GM19463 (cell line): ENCODE results near the gene HLA-B.
"Not testable (repeated sequence)": the region's sequence is repeated elsewhere in the genome, so short reads cannot be mapped to it uniquely, and the experiment has no call there.

Experiments
- ATAC-seq: cut with Tn5 transposase; IDR thresholded peaks from one replicate; pipeline ENCODE4 v1.9.1; 2021; ENCODE audit warnings: mild to moderate bottlenecking, moderate library complexity; ENCODE audit not compliant: unreplicated experiment

Gene HLA-B

DNA sequence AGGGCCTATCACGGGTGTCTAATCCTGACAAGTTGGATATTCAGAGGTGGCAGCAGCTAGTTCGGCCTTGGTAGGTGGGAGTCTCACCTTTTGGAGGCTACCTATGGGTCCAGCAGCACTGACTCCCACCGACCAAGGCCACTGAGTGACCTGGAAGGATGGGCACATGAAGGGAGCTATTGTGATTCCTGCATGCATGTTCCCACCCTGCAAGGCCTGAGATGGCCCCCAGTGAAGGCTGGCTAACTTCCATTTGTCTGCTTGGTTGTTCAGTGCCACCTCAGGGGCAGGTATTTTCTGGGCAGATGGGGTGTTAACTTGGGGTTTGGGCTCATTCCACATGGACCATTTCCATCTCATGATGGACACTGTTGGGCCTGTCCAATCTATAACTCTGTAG is 28.1 kb upstream of the HLA-B start:
- no peak for ATAC-seq

DNA sequence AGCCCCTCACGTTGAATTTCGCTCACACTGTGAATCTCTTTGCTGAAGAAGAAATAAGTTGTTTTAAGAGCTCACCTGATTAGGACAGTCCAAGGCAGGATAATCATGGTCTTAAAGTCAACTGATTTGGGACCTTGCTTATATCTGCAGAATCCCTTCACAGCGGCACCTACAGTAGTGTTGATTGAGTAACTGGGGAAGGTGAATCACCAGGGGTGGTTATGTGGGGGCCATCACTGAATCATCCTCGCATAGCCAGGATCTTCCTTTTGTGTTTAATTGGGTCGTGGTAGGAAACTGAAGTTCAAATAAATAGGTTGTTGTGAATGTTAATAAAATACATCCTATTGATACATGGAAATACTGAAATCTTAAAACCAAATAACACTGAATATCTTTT is 26.2 kb upstream of the HLA-B start:
- ATAC-seq = no peak

DNA sequence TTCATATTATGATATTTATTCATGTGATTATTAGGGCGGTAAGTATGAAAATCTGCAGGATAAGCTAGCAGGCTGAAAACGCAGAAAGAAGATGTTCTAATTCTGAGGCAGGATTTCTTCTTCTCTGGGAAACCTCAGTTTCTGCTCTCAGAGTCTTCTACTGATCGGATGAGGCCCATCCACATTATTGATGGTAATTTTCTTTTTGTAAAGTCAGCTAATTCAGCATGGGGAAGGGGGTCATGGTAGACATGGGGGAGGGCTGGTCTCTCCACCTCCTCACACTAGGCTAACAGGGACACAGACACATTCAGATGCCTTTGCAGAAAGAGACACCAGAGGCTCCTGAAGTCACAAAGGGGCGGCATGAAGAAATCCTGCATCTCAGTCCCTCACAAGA is 24.7 kb upstream of the HLA-B start:
- ATAC-seq = no peak

DNA sequence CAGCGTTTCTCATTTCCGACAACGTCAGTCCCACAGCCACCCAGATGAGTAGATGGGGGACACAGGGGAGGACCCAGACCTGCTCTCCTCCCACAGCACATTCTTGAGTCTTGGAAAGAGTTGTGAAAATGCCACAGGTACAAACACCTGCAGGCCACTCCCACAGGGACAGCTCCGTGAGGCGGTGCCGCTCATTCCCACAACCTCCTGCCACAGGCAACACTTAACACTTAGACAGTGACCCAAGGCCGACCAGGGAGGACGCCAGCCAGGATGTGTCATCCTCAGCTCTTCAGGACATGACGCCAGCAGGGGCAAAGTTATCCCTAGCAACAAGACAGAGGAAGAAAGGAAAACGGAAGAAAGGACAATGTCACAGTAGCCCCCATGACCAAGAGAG is 22.9 kb upstream of the HLA-B start:
- ATAC-seq = no peak

DNA sequence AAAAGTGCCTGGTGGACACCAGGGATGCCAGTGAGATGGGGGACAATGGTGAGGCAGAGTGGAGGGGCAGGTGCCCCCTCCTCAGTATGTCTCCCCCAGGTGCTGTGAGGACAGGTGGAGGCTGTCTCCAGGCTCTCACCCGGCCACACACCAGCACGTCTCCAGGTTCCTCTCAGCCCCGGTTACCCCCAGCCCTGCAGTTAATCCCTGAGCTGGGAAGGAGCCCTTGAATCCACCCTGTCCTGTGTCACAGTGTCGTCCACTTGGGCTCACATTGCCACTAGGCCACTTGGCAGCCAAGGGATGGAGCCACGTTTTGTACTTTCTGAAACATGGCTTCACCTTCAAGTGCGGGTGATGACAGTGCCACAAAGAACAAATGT is 21.7 kb upstream of the HLA-B start:
- ATAC-seq = no peak

DNA sequence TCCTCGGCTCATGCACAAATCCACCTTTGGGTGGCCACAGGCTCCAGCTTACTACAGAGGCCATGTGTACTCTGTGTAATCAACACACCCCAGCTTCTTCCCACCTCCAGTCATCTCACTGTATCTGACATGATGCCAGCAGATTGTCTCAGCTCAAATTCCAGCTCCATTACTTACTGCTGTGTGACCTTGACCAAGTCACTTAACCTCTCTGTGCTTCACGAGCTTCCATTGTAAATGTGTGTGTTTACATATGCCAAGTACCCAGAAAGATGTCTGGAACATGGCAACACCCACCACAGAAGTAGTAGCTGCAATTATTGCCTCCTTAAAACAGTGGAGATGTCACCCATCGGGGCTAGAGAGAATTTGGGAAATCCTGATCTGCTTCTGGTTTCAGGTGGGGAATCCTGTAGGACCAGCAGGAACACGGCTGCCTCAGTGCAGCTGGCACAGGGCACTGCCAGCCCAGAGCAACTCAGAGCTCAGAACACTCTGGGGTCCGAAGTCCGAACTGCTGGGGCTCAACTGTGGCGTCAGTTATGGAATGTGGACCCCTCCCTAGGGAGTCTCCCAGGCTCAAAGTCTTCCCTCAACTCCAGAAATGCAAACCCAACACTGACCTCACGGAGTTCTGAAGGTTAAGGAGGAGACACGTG is 21.2 kb upstream of the HLA-B start:
- no peak for ATAC-seq

DNA sequence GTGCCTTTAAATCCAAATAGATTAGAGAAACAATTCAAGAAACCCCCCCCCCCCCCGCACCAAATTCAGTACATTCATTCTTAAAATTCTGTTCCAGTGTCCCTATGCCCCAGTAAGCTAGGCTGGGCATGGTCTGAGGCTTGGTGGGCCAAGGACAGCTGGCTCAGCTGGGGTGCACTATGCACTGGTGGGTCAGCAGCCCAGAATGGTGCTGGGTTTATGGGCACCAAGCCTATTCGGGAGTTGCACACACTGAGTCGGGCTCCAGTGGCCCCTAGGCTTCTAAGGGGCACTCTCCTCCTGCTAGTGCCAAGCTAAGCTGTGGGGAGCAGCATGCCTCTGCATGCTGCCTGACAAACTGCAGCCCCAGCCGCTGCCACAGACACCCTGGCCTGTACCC is 20.1 kb upstream of the HLA-B start:
- ATAC-seq = no peak

DNA sequence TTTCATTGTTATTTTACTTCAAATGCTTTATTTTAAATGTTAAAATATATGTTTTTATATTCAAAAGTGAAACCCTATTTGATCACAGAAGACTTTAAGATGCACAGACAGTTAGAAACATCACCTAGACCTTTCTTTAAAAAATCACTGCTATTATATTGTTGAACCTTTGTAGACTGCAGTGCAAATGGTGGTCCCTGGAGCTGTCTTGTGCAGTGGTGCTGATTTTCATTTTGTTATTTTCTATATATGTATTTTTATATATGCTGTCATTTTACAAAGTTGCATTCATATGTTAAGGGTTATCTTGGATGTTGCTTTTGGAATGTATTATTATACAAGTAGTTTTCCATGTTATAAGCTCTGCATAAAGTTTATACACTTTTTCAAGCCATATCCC is 18.7 kb upstream of the HLA-B start:
- no peak for ATAC-seq

DNA sequence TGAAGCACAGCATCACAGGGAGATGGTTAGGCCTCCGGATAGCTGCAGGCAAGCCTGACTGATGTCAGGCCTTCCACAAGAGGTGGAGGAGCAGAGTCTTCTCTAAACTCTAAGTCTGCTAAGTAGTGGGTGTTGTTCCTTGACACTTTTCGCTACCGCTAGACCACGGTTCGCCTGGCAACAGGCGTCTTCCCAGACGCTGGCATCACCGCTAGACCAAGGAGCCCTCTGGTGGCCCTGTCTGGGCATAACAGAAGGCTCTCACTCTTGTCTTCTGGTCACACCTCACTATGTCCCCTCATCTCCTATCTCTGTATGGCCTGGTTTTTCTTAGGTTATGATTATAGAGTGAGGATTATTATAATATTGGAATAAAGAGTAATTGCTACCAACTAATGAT is 17.1 kb upstream of the HLA-B start:
- ATAC-seq = not testable (repeated sequence)

DNA sequence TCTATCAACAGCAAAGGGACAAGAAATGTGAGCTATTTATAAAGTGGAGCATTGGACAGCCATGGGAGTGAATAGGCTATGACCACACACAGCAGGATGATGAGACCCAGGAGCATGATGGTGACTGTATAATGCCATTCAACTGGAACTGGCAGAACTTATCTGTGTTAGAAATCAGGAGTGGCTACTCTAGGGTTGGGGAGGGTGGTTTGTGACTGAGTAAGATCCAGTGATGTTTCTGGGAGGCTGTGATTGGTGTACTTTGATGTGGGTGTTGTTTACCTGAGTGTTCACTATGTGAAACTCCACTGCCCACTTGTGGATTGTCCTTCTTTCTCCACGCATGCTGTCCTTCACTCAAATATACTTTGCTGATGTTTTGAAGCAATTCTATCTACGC is 11.5 kb upstream of the HLA-B start:
- no peak for ATAC-seq

DNA sequence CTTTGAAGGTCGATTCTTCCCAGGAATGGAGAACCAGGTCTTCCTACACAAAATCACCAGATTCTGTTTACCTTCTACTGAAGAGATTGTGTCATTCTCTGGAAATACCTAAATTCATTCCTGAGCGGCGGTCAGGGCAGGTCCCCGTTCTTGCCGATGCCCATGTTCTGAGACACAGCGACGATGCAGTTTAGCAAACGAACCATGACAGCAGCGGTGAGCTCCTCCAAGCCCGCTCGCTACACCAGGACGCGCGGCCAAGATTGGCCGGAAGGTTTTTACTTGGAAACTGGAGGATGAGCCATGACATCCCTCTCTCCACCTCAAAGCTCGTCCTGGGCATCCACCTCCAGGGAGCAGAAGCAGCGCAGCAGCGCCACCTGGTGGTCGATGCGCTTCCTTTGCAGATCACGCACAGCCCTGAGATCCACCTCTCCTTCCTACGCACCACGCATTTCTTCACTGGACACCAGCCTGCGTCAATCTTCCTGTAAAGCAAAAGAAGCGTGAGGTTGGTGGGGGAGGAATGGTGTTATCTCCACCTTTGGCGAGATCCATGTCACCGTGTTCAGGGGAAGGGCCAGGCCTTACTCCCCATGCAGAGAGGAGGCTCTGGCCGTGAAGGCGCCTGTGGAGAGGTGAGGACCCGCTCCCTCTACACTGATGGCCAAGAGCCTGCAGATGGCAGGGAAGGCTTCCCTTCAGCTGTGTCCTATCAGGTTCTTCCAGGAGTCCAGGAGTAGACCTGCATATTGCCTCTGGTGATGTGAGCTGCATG is 9.9 kb upstream of the HLA-B start:
- peak; percentile 67 for ATAC-seq

DNA sequence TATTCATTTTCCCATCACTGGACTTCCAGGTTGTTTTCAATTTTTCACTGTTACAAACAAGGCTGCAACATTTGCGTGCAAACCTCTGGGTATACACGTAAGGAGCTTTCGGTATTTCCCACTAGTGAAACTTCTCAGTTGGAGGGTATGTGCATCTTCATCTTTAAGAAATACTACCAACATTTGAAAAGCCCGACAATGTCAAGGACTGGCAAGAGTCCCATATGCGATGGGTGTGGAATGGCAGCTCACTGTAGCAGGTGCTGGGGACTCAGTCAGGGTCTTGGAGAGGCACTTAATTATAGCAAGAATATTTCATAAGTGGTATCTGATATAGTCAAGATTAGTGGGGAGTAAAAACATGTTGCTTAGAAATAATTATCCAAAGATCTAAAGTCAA is 8.9 kb upstream of the HLA-B start:
- ATAC-seq = no peak

DNA sequence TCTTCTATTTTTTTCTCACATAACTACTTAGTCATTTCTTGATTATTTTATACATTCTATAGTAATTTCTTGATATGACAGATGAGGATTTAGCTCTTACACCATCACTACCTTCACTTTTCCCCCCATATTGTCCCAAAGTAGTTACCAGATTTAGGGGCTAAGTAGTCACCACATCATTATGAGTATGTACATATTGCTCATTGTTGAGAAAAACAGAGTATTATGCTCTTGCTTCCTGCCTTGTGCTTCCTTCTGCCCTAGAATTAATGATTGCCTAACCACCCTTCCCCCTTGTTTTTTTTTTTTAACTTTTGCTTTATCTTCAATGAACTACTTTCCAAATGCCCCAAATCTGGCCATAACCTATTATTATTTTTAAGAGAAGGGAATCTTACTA is 6.8 kb upstream of the HLA-B start:
- no peak for ATAC-seq

DNA sequence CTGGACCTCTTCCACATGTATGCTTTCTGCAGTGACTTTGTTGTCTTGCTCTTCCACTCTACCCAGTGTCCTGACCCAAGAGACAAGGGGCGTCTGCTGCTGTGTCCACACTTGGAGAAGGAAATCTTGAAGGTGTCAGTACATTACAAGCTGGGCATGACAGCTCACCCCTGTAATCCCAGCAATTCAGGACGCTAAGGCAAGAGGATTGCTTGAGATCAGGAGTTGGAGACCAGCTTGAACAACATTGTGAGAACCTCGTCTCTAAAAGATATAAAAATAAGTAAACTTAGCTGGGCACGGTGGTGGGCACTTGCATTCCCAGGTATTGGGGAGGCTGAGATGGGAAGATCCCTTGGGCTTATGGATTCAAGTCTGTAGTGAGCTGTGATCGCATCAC is 5.8 kb upstream of the HLA-B start:
- ATAC-seq = no peak

DNA sequence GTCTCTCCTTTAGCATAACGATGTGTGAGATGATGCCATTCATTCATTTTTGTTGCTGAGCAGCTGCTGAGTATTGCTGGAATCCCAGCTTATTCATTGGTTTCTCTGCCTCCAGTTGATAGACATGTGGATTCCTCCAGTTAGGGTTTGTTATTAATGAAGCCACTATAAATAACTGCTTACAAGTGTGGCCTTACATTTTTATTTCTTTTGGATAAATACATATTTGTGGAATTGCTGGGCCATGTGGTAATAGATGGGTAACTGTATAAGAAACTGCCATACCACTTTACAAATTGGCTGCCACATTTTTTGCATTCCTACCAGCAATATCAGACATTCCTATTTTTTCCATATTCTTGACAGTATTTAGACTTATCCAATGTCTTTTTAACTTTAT is 2.6 kb upstream of the HLA-B start:
- no peak for ATAC-seq

DNA sequence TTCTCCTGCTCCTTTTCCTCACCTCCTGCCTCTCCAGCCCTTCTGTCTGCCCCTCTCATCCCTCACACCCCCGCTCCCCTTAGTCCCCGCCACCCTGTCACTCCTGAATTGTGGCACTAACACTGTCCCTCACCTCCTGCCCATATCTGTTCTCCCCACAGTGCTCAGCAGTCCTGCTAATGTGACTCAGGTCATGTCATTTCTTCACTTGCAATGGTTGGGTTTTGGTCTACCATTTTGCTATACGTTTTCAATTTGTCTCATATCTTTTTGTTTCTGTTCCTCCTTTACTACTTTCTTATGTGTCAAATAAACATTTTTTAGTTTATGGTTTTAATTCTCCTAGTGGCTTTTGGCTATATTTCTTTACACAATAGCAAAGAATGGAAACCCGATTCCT is 1.3 kb upstream of the HLA-B start:
- no peak for ATAC-seq

DNA sequence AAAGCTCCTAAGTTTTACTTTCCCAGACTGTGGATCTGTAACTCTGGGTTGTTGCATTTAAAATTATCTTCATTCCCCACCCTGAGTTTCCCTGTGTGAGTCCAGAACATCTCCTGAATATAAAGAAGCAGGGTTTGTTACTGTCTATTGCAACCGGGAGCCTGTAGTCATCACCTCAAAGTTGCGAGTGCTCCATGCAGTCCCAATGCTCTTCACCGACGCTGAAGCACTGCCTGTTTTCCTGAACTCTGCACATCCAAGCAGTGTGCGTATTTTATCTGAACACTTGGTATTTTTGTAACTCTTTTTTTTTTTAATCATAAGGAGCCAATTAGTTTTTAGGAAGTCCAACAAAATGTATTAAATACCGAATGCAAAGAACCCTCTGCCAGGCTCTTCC is 907 bp upstream of the HLA-B start:
- no peak for ATAC-seq

DNA sequence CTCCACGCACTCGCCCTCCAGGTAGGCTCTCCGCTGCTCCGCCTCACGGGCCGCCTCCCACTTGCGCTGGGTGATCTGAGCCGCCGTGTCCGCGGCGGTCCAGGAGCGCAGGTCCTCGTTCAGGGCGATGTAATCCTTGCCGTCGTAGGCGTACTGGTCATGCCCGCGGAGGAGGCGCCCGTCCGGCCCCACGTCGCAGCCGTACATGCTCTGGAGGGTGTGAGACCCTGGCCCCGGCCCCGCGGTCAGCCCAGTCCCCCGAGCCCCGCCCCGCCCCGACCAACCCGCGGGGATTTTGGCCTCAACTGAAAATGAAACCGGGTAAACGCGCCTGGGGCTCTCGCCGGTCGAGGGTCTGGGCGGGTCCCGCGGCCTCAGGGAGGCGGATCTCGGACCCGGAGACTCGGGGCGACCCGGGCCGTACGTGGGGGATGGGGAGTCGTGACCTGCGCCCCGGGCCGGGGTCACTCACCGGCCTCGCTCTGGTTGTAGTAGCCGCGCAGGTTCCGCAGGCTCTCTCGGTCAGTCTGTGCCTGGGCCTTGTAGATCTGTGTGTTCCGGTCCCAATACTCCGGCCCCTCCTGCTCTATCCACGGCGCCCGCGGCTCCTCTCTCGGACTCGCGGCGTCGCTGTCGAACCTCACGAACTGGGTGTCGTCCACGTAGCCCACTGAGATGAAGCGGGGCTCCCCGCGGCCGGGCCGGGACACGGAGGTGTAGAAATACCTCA is 598 bp downstream of the HLA-B start:
- peak; percentile 16 for ATAC-seq

DNA sequence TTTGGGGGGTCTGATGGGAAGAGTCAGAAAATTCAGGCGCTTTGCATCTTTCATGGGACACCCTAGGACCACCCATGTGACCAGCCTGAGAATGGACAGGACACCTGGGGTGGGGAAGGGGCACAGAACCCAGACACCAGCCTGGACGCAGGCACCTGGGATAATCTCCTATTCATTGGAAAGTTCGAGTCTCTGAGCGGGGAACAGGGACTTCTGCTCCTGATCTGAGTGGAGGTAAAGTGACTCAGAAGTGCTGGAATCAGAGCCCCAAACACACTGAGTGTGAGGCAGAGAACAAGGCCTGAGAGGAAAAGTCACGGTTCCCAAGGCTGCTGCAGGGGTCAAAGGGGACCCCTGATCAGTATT is 1.4 kb downstream of the HLA-B start:
- no peak for ATAC-seq

DNA sequence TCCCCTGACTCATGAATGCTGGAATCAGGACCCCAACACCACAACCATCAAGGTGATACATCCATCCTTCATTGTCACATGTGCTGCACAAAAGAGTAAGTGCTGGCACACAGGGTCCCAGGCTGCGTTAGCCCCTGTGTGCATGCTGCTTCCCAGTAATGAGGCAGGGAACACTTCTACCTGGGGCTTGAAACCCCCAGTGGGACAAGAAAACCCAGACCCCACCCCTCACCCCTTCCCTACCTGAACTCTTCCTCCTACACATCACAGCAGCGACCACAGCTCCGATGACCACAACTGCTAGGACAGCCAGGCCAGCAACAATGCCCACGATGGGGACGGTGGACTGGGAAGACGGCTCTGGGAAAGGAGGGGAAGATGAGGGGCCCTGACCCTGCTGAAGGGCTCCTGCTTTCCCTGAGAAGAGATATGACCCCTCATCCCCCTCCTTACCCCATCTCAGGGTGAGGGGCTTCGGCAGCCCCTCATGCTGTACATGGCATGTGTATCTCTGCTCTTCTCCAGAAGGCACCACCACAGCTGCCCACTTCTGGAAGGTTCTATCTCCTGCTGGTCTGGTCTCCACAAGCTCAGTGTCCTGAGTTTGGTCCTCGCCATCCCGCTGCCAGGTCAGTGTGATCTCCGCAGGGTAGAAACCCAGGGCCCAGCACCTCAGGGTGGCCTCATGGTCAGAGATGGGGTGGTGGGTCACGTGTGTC is 2.0 kb downstream of the HLA-B start:
- ATAC-seq = no peak

DNA sequence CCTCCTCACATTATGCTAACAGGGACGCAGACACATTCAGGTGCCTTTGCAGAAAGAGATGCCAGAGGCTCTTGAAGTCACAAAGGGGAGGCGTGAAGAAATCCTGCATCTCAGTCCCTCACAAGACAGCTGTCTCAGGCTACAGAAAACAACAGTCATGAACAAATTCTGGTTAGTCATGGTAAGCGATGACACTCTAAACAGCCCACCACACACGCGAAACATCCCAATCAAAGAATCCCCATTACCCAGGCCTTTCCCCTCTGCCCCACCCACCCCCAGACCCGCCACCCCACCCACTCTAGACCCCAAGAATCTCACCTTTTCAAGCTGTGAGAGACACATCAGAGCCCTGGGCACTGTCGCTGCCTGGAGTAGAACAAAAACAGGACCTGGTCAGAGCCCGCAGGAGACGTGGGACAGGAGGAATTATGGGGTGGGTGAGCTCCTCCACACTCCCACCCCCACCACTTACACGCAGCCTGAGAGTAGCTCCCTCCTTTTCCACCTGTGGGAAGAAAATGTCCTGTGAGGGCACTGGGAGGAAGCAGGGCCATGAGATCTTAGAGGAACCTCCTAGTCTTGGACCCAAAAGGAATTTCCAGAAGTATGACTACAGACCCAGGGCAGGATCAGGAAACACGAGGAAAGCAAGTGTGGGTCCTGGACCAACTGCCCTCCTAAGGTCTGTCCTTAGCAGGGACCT is 2.7 kb downstream of the HLA-B start:
- ATAC-seq = no peak
